GM10248 (cell line): ENCODE data around the gene GNB3.

Experiments
- CTCF ChIA-PET: fragments of 300-600 bp; sonication (Branson Sonifier 250); formaldehyde crosslinking; extraction: SDS; loops from one replicate; lab custom pipeline; 2021; ENCODE audit warnings: antibody characterized with exemption; lab: Yijun Ruan, JAX
- POLR2A ChIA-PET: fragments of 350-650 bp; sonication (Branson Sonifier 250); formaldehyde crosslinking; extraction: SDS; loops from one replicate; lab custom pipeline; 2020; ENCODE audit warnings: antibody characterized with exemption; lab: Yijun Ruan, JAX
- DNase-seq: peaks from one replicate; pipeline ENCODE4 v3.0.0; 2012; ENCODE audit errors: extremely low spot score
- CTCF ChIP-seq: IDR thresholded peaks from 2 replicates; pipeline ENCODE4 v1.5.1; 2012; ENCODE audit warnings: mild to moderate bottlenecking, low read depth; ENCODE audit errors: extremely low read depth, missing control alignments, control extremely low read depth

Gene GNB3

GRCh38 chr12:6832125-6832524 lies 8.6 kb upstream of the GNB3 start:
- CTCF ChIA-PET = interaction anchor here (1.2 to 5.7 kb wide), 7 partner anchors 8 to 279 kb away, joined by 3 to 46 read pairs (median 5); partner anchors contain the start of genes CDCA3, GNB3, GPR162 and TPI1
- TF ChIP-seq CTCF = no peak
- no peak for DNase-seq
- POLR2A ChIA-PET = no interaction called here

- ChIA-PET CTCF (interaction anchor here (0.9 to 5.7 kb wide), 13 partner anchors 9 to 275 kb away, joined by 3 to 46 read pairs (median 7); partner anchors contain the start of genes C1RL, CDCA3, LAG3 and MLF2), POLR2A (interaction anchor here (0.5 kb wide), 1 partner anchor 72 kb away, joined by 3 read pairs; no protein-coding TSS in a partner anchor)
- TF ChIP-seq CTCF = no peak
- no peak for DNase-seq
Measured at GRCh38 chr12:6833189-6833890, 7.4 kb upstream of the GNB3 start.

GRCh38 chr12:6834254-6834653 lies 6.5 kb upstream of the GNB3 start:
- CTCF ChIA-PET = interaction anchor here (0.7 to 5.7 kb wide), 26 partner anchors 10 to 141 kb away, joined by 3 to 46 read pairs (median 4); partner anchors contain the start of genes CD4, CDCA3, GPR162 and LAG3

GRCh38 chr12:6834873-6835272 lies 5.9 kb upstream of the GNB3 start:
- CTCF ChIA-PET = interaction anchor here (0.7 to 5.7 kb wide), 27 partner anchors 8 to 142 kb away, joined by 3 to 46 read pairs (median 4); partner anchors contain the start of genes CD4, CDCA3, GPR162 and LAG3
- POLR2A ChIA-PET = interaction anchor here (0.8 kb wide), 1 partner anchor 16 kb away, joined by 5 read pairs; the partner anchor contains the start of gene CDCA3
- DNase-seq = no peak
- TF ChIP-seq CTCF = no peak

More at GRCh38 chr12:6834254-6834653, 6.5 kb upstream of the GNB3 start:
- POLR2A ChIA-PET = interaction anchor here (0.8 kb wide), 1 partner anchor 17 kb away, joined by 5 read pairs; the partner anchor contains the start of gene CDCA3
- no peak for DNase-seq
- TF ChIP-seq CTCF = no peak

- DNase-seq = no peak
- ChIA-PET CTCF (interaction anchor here (0.9 to 5.7 kb wide), 14 partner anchors 8 to 298 kb away, joined by 3 to 46 read pairs (median 6); partner anchors contain the start of genes CDCA3, COPS7A, MLF2 and PTMS), POLR2A (interaction anchor here (0.6 to 1.7 kb wide), 2 partner anchors 30 to 126 kb away, joined by 4 to 14 read pairs; partner anchors contain the start of gene TPI1)
- TF ChIP-seq CTCF = no peak
Measured at GRCh38 chr12:6836851-6837250, 3.9 kb upstream of the GNB3 start.

GRCh38 chr12:6837370-6838060 lies 3.2 kb upstream of the GNB3 start:
- CTCF ChIA-PET = interaction anchor here (1.1 to 5.7 kb wide), 9 partner anchors 9 to 299 kb away, joined by 3 to 46 read pairs (median 7); partner anchors contain the start of genes CDCA3, MLF2, TPI1 and USP5
- POLR2A ChIA-PET = interaction anchor here (1.7 kb wide), 1 partner anchor 30 kb away, joined by 14 read pairs; the partner anchor contains the start of gene TPI1
- TF ChIP-seq CTCF = no peak
- DNase-seq = no peak
